HuH-7.5 (cell line): ENCODE data around the gene CYREN.
A peak's percentile ranks its signal among the peaks of the same experiment; 100 is the strongest.
"Not testable (repeated sequence)": the region's sequence is repeated elsewhere in the genome, so short reads cannot be mapped to it uniquely, and the experiment has no call there.

ENCODE experiments used
- DNase-seq: peaks from one replicate; pipeline ENCODE4 v3.0.0; 2011; ENCODE audit warnings: low spot score

CYREN gene

GRCh38 chr7:135177028-135177696, 6.7 kb upstream of the CYREN start:
- no peak for DNase-seq

GRCh38 chr7:135175931-135176330, 5.4 kb upstream of the CYREN start:
- DNase-seq: no peak

- no peak for DNase-seq
Observed at GRCh38 chr7:135174941-135175340, 4.4 kb upstream of the CYREN start.

GRCh38 chr7:135173916-135174315, 3.4 kb upstream of the CYREN start:
- not testable (repeated sequence) for DNase-seq

- peak; percentile 62 for DNase-seq
Observed at GRCh38 chr7:135171581-135172291, 1.2 kb upstream of the CYREN start.

- DNase-seq: not testable (repeated sequence)
Observed at GRCh38 chr7:135170998-135171481, 533 bp upstream of the CYREN start.

GRCh38 chr7:135169964-135170273, 588 bp downstream of the CYREN start:
- DNase-seq: no peak

- DNase-seq: peak; percentile 65
Observed at GRCh38 chr7:135169141-135169963, 1.2 kb downstream of the CYREN start.

GRCh38 chr7:135168489-135169140, 1.9 kb downstream of the CYREN start:
- DNase-seq: no peak

GRCh38 chr7:135168001-135168400, 2.5 kb downstream of the CYREN start:
- DNase-seq: no peak

GRCh38 chr7:135167365-135167917, 3.1 kb downstream of the CYREN start:
- DNase-seq: no peak

- no peak for DNase-seq
Observed at GRCh38 chr7:135166338-135166990, 4.0 kb downstream of the CYREN start.

- DNase-seq: no peak
Observed at GRCh38 chr7:135165862-135166261, 4.6 kb downstream of the CYREN start.

- DNase-seq: no peak
Observed at GRCh38 chr7:135164357-135165061, 6.0 kb downstream of the CYREN start.

- no peak for DNase-seq
Observed at GRCh38 chr7:135162382-135163001, 8.0 kb downstream of the CYREN start.

GRCh38 chr7:135161669-135162068, 8.8 kb downstream of the CYREN start:
- DNase-seq: no peak

GRCh38 chr7:135160858-135161653, 9.5 kb downstream of the CYREN start:
- DNase-seq: no peak

- DNase-seq: no peak
Observed at GRCh38 chr7:135160098-135160857, 10.2 kb downstream of the CYREN start.
